HG03378 (cell line): ENCODE results near the gene TNFRSF19.
"Not testable (repeated sequence)": the region's sequence is repeated elsewhere in the genome, so short reads cannot be mapped to it uniquely, and the experiment has no call there.

Source experiments
- ATAC-seq: cut with Tn5 transposase; IDR thresholded peaks from one replicate; pipeline ENCODE4 v1.9.1; 2021; ENCODE audit warnings: mild to moderate bottlenecking, moderate library complexity; ENCODE audit not compliant: unreplicated experiment

The TNFRSF19 gene

GRCh38 chr13:23652909-23653726, 82.9 kb downstream of the TNFRSF19 start:
- no peak for ATAC-seq

- ATAC-seq = no peak
Observed at GRCh38 chr13:23654111-23655110, 84.2 kb downstream of the TNFRSF19 start.

GRCh38 chr13:23655321-23655720, 85.1 kb downstream of the TNFRSF19 start:
- ATAC-seq = no peak

- no peak for ATAC-seq
Observed at GRCh38 chr13:23656637-23657371, 86.6 kb downstream of the TNFRSF19 start.

- no peak for ATAC-seq
Observed at GRCh38 chr13:23658929-23659541, 88.8 kb downstream of the TNFRSF19 start.

GRCh38 chr13:23660249-23660648, 90.0 kb downstream of the TNFRSF19 start:
- no peak for ATAC-seq

- ATAC-seq = no peak
Observed at GRCh38 chr13:23666582-23666981, 96.4 kb downstream of the TNFRSF19 start.

- no peak for ATAC-seq
Observed at GRCh38 chr13:23667750-23668149, 97.5 kb downstream of the TNFRSF19 start.

- ATAC-seq = no peak
Observed at GRCh38 chr13:23668562-23668961, 98.3 kb downstream of the TNFRSF19 start.

- no peak for ATAC-seq
Observed at GRCh38 chr13:23670793-23671192, 100.6 kb downstream of the TNFRSF19 start.

- no peak for ATAC-seq
Observed at GRCh38 chr13:23671377-23671776, 101.2 kb downstream of the TNFRSF19 start.

- ATAC-seq = no peak
Observed at GRCh38 chr13:23671897-23672296, 101.7 kb downstream of the TNFRSF19 start.

- no peak for ATAC-seq
Observed at GRCh38 chr13:23672616-23673015, 102.4 kb downstream of the TNFRSF19 start.

- no peak for ATAC-seq
Observed at GRCh38 chr13:23673354-23673753, 103.1 kb downstream of the TNFRSF19 start.

- no peak for ATAC-seq
Observed at GRCh38 chr13:23673867-23674605, 103.8 kb downstream of the TNFRSF19 start.

GRCh38 chr13:23674795-23675640, 104.8 kb downstream of the TNFRSF19 start:
- no peak for ATAC-seq

GRCh38 chr13:23677679-23678288, 107.6 kb downstream of the TNFRSF19 start:
- ATAC-seq = not testable (repeated sequence)

GRCh38 chr13:23678795-23679194, 108.6 kb downstream of the TNFRSF19 start:
- no peak for ATAC-seq
